Endodermal cell (in vitro differentiated cells): Measurements from ENCODE around the gene IPMK. TPM values are rescaled to one million over a fixed set of nuclear protein-coding genes. Genes with fewer than 3 reads are reported as not detected.

Experiments
- DNase-seq: peaks from one replicate; pipeline ENCODE4 v3.0.0-alpha.2; 2017
- H3K27ac ChIP-seq: 2 replicates; pipeline ENCODE4 v1.5.1; 2013; ENCODE audit warnings: mild to moderate bottlenecking, low read depth, low read length, moderate library complexity
- H3K27me3 ChIP-seq: 2 replicates; pipeline ENCODE4 v1.6.1; 2013; ENCODE audit warnings: mild to moderate bottlenecking, low read length, moderate library complexity; ENCODE audit not compliant: insufficient read depth, control insufficient read depth, poor library complexity, severe bottlenecking
- H3K36me3 ChIP-seq: 2 replicates; pipeline ENCODE4 v1.7.0; 2013; ENCODE audit warnings: mild to moderate bottlenecking, low read length, moderate library complexity; ENCODE audit not compliant: control insufficient read depth, insufficient read depth
- H3K4me1 ChIP-seq: one replicate; pipeline ENCODE4 v1.7.0; 2013; ENCODE audit warnings: low read length; ENCODE audit not compliant: control insufficient read depth, insufficient read depth
- H3K4me3 ChIP-seq: 2 replicates; pipeline ENCODE4 v1.5.1; 2013; ENCODE audit warnings: mild to moderate bottlenecking, low read length, moderate library complexity
- H3K9ac ChIP-seq: 2 replicates; pipeline ENCODE4 v1.6.1; 2013; ENCODE audit warnings: mild to moderate bottlenecking, low read length, moderate library complexity; ENCODE audit not compliant: poor library complexity, severe bottlenecking; ENCODE audit errors: extremely low read depth
- H3K9me3 ChIP-seq: 2 replicates; pipeline ENCODE4 v1.6.1; 2013; ENCODE audit warnings: mild to moderate bottlenecking, low read length, moderate library complexity; ENCODE audit not compliant: control insufficient read depth
- H3K27ac Mint-ChIP-seq: 2 replicates; pipeline ENCODE4 v1.8.0; 2020; ENCODE audit warnings: mixed read lengths
- H3K27me3 Mint-ChIP-seq: 2 replicates; pipeline ENCODE4 v1.8.0; 2021; ENCODE audit warnings: mild to moderate bottlenecking, mixed read lengths; ENCODE audit not compliant: insufficient read depth
- H3K36me3 Mint-ChIP-seq: 2 replicates; pipeline ENCODE4 v1.8.0; 2020; ENCODE audit warnings: low read depth, mixed read lengths
- H3K4me1 Mint-ChIP-seq: 2 replicates; pipeline ENCODE4 v1.8.0; 2020; ENCODE audit warnings: mixed read lengths
- H3K4me3 Mint-ChIP-seq: 2 replicates; pipeline ENCODE4 v1.8.0; 2020; ENCODE audit warnings: mild to moderate bottlenecking, moderate library complexity, mixed read lengths
- H3K9me3 Mint-ChIP-seq: 2 replicates; pipeline ENCODE4 v1.8.0; 2020; ENCODE audit warnings: mild to moderate bottlenecking, mixed read lengths
- WGBS, 2 experiments: methylation state at CpG; one replicate each; pipeline versions ENCODE4 v1.1.5 to v1.1.7; 2013; ENCODE audit warnings: missing lambda C conversion rate in 2 of 2, mixed read lengths in 1 of 2; ENCODE audit not compliant: insufficient coverage in 1 of 2, insufficient read length in 1 of 2; 5-methylcytosine and 5-hydroxymethylcytosine counted together
- total RNA-seq, 2 donors: library from RNA; stranded (reverse); fragmentation: NEBNext Ultra II Directional in 1 of 2; extraction: Animal tissue kit (Norgen Biotek cat#: 25700) in 1 of 2; gene quantifications; 2 replicates in 1 of 2; 3 replicates in 1 of 2; pipeline ENCODE4 v1.2.1, GENCODE V29; 2021
- TF ChIP-seq, protein P1 (sequence below): fragments of 200-600 bp; sonication (generic); conservative IDR thresholded peaks from 2 replicates; pipeline ENCODE4 v1.5.0; 2021; ENCODE audit warnings: antibody characterized with exemption, mild to moderate bottlenecking

Gene IPMK
- total RNA-seq, 2 donors from 2014 or later, result 9.3 to 9.4 TPM

GRCh38 chr10:58307676-58308075 is 40.0 kb upstream of the IPMK start:
- H3K4me1 ChIP-seq, result no peaks in the 10 kb centered on the region
- DNase-seq, result no peak
- H3K9me3 ChIP-seq, result no peaks in the 10 kb centered on the region
- H3K27me3 Mint-ChIP-seq, result no peaks in the 10 kb centered on the region
- H3K4me3 Mint-ChIP-seq, result no peak overlapping the region
- no peak overlapping the region for H3K9ac ChIP-seq
- H3K27ac Mint-ChIP-seq, result no peak overlapping the region
- H3K4me3 ChIP-seq, result no peak overlapping the region
- no peak overlapping the region for H3K27ac ChIP-seq
- WGBS, 2 experiments, result 93 to 94% methylated on average over 2 to 3 of the region's 3 CpGs
- no peaks in the 10 kb centered on the region for H3K27me3 ChIP-seq
- H3K9me3 Mint-ChIP-seq, result no peaks in the 10 kb centered on the region
- H3K36me3 ChIP-seq, result no peaks in the 10 kb centered on the region
- TF ChIP-seq, protein P1, sequence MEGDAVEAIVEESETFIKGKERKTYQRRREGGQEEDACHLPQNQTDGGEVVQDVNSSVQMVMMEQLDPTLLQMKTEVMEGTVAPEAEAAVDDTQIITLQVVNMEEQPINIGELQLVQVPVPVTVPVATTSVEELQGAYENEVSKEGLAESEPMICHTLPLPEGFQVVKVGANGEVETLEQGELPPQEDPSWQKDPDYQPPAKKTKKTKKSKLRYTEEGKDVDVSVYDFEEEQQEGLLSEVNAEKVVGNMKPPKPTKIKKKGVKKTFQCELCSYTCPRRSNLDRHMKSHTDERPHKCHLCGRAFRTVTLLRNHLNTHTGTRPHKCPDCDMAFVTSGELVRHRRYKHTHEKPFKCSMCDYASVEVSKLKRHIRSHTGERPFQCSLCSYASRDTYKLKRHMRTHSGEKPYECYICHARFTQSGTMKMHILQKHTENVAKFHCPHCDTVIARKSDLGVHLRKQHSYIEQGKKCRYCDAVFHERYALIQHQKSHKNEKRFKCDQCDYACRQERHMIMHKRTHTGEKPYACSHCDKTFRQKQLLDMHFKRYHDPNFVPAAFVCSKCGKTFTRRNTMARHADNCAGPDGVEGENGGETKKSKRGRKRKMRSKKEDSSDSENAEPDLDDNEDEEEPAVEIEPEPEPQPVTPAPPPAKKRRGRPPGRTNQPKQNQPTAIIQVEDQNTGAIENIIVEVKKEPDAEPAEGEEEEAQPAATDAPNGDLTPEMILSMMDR, result no peak
- H3K36me3 Mint-ChIP-seq, result no peaks in the 10 kb centered on the region
- peaks cover 2% of the 10 kb centered on the region for H3K4me1 Mint-ChIP-seq

DNA sequence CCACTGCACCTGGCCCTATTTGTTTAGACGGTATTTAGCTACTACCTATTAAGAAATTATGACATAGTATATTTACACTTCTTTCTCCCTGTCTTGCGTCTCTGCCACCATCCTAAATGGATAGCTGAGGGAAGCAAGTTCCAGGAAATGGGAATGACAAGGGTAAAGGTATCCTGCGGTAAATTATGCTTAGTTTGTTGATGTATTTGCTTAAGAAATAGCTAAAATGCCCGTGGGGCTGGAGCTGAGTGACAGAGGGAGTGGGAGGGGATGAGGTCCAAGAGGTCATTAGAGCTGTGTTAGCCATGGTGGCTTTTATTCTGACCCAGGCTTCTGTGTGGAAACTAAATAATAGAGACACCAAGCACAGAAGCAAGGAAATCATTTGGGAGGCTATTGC is 38.1 kb upstream of the IPMK start:
- TF ChIP-seq, protein P1, result no peak
- Mint-ChIP-seq H3K4me1 (peaks cover 5% of the 10 kb centered on the region), H3K4me3 (no peak overlapping the region), H3K27me3 (peaks cover 3% of the 10 kb centered on the region), H3K27ac (no peak overlapping the region), H3K9me3 (no peaks in the 10 kb centered on the region), H3K36me3 (no peaks in the 10 kb centered on the region)
- no peak overlapping the region for H3K4me3 ChIP-seq
- H3K27me3 ChIP-seq, result no peaks in the 10 kb centered on the region
- no peak for DNase-seq
- H3K4me1 ChIP-seq, result no peaks in the 10 kb centered on the region
- WGBS, 2 experiments, result 65 to 76% methylated on average over 2 to 4 of the region's 4 CpGs
- H3K9ac ChIP-seq, result no peak overlapping the region
- no peak overlapping the region for H3K27ac ChIP-seq
- H3K36me3 ChIP-seq, result no peaks in the 10 kb centered on the region
- no peaks in the 10 kb centered on the region for H3K9me3 ChIP-seq

- H3K27ac ChIP-seq, result no peak overlapping the region
- no peaks in the 10 kb centered on the region for H3K36me3 Mint-ChIP-seq
- no peaks in the 10 kb centered on the region for H3K27me3 ChIP-seq
- 85 to 100% methylated on average over 1 to 3 of the region's 3 CpGs for WGBS, 2 experiments
- H3K4me1 ChIP-seq, result no peaks in the 10 kb centered on the region
- H3K4me3 ChIP-seq, result no peak overlapping the region
- no peak overlapping the region for H3K4me3 Mint-ChIP-seq
- H3K27ac Mint-ChIP-seq, result no peak overlapping the region
- TF ChIP-seq, protein P1, result no peak
- H3K9ac ChIP-seq, result no peak overlapping the region
- no peaks in the 10 kb centered on the region for H3K9me3 Mint-ChIP-seq
- H3K4me1 Mint-ChIP-seq, result peaks cover 10% of the 10 kb centered on the region
- H3K36me3 ChIP-seq, result no peaks in the 10 kb centered on the region
- peaks cover 4% of the 10 kb centered on the region for H3K27me3 Mint-ChIP-seq
- H3K9me3 ChIP-seq, result no peaks in the 10 kb centered on the region
- DNase-seq, result no peak
Observed at GRCh38 chr10:58304099-58304633, 36.5 kb upstream of the IPMK start.
